Measurements from ENCODE around the gene NAPA. TPM values are rescaled to one million over a fixed set of nuclear protein-coding genes. Genes with fewer than 3 reads are reported as not detected.

Gene NAPA
- total and polyA plus RNA-seq, 2 of the 13 experiments (the other 11 are each of a cell fraction or from before 2014, with no cell fraction given), result 32.6 to 65.9 TPM

- TF ChIP-seq ARID4A (CRISPR knock-in tag; IDR thresholded peaks at IDR 0.05; ENCODE audit: borderline replicate concordance), result peak; percentile 81
- no peak for TF ChIP-seq RAD51 (IDR thresholded peaks at IDR 0.05; ENCODE audit: borderline replicate concordance)
- no peak for TF ChIP-seq ZNF564 (CRISPR knock-in tag; IDR thresholded peaks at IDR 0.05)
- peak; percentile 56; the same call in 1 of the 2 replicates for TF ChIP-seq ISL2 (CRISPR knock-in tag; IDR thresholded peaks at IDR 0.05)
- no peak for TF ChIP-seq GTF2F1 (IDR thresholded peaks at IDR 0.05; ENCODE audit: low read length)
- TF ChIP-seq, protein P1, sequence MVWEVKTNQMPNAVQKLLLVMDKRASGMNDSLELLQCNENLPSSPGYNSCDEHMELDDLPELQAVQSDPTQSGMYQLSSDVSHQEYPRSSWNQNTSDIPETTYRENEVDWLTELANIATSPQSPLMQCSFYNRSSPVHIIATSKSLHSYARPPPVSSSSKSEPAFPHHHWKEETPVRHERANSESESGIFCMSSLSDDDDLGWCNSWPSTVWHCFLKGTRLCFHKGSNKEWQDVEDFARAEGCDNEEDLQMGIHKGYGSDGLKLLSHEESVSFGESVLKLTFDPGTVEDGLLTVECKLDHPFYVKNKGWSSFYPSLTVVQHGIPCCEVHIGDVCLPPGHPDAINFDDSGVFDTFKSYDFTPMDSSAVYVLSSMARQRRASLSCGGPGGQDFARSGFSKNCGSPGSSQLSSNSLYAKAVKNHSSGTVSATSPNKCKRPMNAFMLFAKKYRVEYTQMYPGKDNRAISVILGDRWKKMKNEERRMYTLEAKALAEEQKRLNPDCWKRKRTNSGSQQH (CRISPR knock-in tag; IDR thresholded peaks at IDR 0.05; ENCODE audit: low read depth), result no peak
- no peak for TF ChIP-seq ZBTB10 (CRISPR knock-in tag; IDR thresholded peaks at IDR 0.05; ENCODE audit: borderline replicate concordance)
- TF ChIP-seq, protein P2, sequence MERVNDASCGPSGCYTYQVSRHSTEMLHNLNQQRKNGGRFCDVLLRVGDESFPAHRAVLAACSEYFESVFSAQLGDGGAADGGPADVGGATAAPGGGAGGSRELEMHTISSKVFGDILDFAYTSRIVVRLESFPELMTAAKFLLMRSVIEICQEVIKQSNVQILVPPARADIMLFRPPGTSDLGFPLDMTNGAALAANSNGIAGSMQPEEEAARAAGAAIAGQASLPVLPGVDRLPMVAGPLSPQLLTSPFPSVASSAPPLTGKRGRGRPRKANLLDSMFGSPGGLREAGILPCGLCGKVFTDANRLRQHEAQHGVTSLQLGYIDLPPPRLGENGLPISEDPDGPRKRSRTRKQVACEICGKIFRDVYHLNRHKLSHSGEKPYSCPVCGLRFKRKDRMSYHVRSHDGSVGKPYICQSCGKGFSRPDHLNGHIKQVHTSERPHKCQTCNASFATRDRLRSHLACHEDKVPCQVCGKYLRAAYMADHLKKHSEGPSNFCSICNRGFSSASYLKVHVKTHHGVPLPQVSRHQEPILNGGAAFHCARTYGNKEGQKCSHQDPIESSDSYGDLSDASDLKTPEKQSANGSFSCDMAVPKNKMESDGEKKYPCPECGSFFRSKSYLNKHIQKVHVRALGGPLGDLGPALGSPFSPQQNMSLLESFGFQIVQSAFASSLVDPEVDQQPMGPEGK (CRISPR knock-in tag; IDR thresholded peaks at IDR 0.05), result peak; percentile 67
- TF ChIP-seq TBX3 (IDR thresholded peaks at IDR 0.05; ENCODE audit: borderline replicate concordance), result no peak
- no peak; the same call in 1 of the 2 replicates for TF ChIP-seq PPARG (CRISPR knock-in tag; conservative IDR thresholded peaks at IDR 0.05)
- no peak for TF ChIP-seq TEAD2 (CRISPR knock-in tag; IDR thresholded peaks at IDR 0.05)
- no peak for TF ChIP-seq TMF1 (CRISPR knock-in tag; IDR thresholded peaks at IDR 0.05; ENCODE audit: low read depth)
- TF ChIP-seq ZNF207 (IDR thresholded peaks at IDR 0.05; ENCODE audit: borderline replicate concordance), result no peak
- TF ChIP-seq GATAD2A (CRISPR knock-in tag; IDR thresholded peaks at IDR 0.05), result no peak
- no peak for TF ChIP-seq ARNT (IDR thresholded peaks at IDR 0.05)
- TF ChIP-seq, protein P3, sequence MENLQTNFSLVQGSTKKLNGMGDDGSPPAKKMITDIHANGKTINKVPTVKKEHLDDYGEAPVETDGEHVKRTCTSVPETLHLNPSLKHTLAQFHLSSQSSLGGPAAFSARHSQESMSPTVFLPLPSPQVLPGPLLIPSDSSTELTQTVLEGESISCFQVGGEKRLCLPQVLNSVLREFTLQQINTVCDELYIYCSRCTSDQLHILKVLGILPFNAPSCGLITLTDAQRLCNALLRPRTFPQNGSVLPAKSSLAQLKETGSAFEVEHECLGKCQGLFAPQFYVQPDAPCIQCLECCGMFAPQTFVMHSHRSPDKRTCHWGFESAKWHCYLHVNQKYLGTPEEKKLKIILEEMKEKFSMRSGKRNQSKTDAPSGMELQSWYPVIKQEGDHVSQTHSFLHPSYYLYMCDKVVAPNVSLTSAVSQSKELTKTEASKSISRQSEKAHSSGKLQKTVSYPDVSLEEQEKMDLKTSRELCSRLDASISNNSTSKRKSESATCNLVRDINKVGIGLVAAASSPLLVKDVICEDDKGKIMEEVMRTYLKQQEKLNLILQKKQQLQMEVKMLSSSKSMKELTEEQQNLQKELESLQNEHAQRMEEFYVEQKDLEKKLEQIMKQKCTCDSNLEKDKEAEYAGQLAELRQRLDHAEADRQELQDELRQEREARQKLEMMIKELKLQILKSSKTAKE (CRISPR knock-in tag; IDR thresholded peaks at IDR 0.05; ENCODE audit: borderline replicate concordance), result no peak
- no peak for TF ChIP-seq ZNF782 (CRISPR knock-in tag; IDR thresholded peaks at IDR 0.05; ENCODE audit: borderline replicate concordance)
Measured at GRCh38 chr19:47483800-47484690, 30.8 kb downstream of the NAPA start, which contains the start of gene KPTN (continued).
